Transverse colon (tissue), 4 donors: Measurements from ENCODE around the gene STXBP4. TPM values are rescaled to one million over a fixed set of nuclear protein-coding genes. Genes with fewer than 3 reads are reported as not detected.

Experiments
- DNase-seq: peaks from one replicate; pipeline ENCODE4 v3.0.0-alpha.2; 2019
- H3K27ac ChIP-seq, 4 donors: fragments of 200-600 bp; sonication (generic); 2 replicates each; pipeline ENCODE4 v1.5.1; 2016 to 2018; ENCODE audit warnings: inconsistent platforms in 4 of 4
- H3K27me3 ChIP-seq: fragments of 200-600 bp; sonication (generic); 2 replicates; pipeline ENCODE4 v1.5.1; 2017; ENCODE audit warnings: inconsistent platforms
- H3K36me3 ChIP-seq, 4 donors: fragments of 200-600 bp; sonication (generic); 2 replicates each; pipeline ENCODE4 v1.5.1; 2017 to 2019; ENCODE audit warnings: inconsistent platforms in 4 of 4
- H3K4me1 ChIP-seq, 4 donors: fragments of 200-600 bp; sonication (generic); 2 replicates each; pipeline ENCODE4 v1.5.1; 2017 to 2020; ENCODE audit warnings: inconsistent platforms in 4 of 4
- H3K4me3 ChIP-seq, 4 donors: fragments of 200-600 bp; sonication (generic); 1 replicate in 1 of 4; 2 replicates in 3 of 4; pipeline versions ENCODE4 v1.5.1 to v1.6.1; 2017 to 2019; ENCODE audit warnings: inconsistent platforms in 4 of 4
- H3K9me3 ChIP-seq, 2 donors: fragments of 200-600 bp; sonication (generic); 2 replicates each; pipeline ENCODE4 v1.5.1; 2017 to 2019; ENCODE audit warnings: inconsistent platforms in 2 of 2
- CTCF ChIP-seq, 5 experiments: fragments of 200-600 bp in 3 of 5; fragments of 450-650 bp in 2 of 5; sonication (generic) in 3 of 5; IDR thresholded peaks; 1 replicate in 2 of 5; 2 replicates in 3 of 5; pipeline ENCODE4 v1.5.1; 2016 to 2017; ENCODE audit warnings: antibody characterized with exemption in 5 of 5, inconsistent platforms in 3 of 5, mild to moderate bottlenecking in 2 of 5, moderate library complexity in 1 of 5
- EP300 ChIP-seq: sonication (generic); formaldehyde crosslinking; IDR thresholded peaks from one replicate; pipeline ENCODE4 v1.6.1; 2017; ENCODE audit warnings: antibody characterized with exemption, low read depth
- POLR2A ChIP-seq: fragments of 450-650 bp; IDR thresholded peaks from one replicate; pipeline ENCODE4 v1.6.1; 2016; ENCODE audit warnings: antibody characterized with exemption, mild to moderate bottlenecking, moderate library complexity
- POLR2AphosphoS5 ChIP-seq, 3 donors: sonication (generic); formaldehyde crosslinking; IDR thresholded peaks; one replicate each; pipeline ENCODE4 v1.6.1; 2016; ENCODE audit warnings: antibody characterized with exemption in 3 of 3
- WGBS, 2 donors: methylation state at CpG; one replicate each; pipeline ENCODE4 v1.1.5; 2018; ENCODE audit warnings: low coverage in 1 of 2; 5-methylcytosine and 5-hydroxymethylcytosine counted together
- in situ Hi-C, 4 donors: fragments of 200-750 bp; cut with MboI; loops; one replicate each; pipeline versions ENCODE4 v1.15.0 to v1.15.1; 2017; ENCODE audit warnings: low sequenced_read_pairs in 3 of 4, low pct_ligation_motif_present in 1 of 4, low pct_unique_long_range_greater_than_20kb in 1 of 4
- intact Hi-C: fragments of 100-400 bp; cut with DNase I; formaldehyde crosslinking; loops from one replicate; pipeline ENCODE4 v1.15.1; 2023; ENCODE audit warnings: low total_unique reads
- total RNA-seq, 4 donors: library from RNA; depleted of rRNA; stranded (reverse); fragments of >200 nt; gene quantifications; one replicate each; pipeline ENCODE4 v1.1.0, GENCODE V29; 2016

The STXBP4 gene
- total RNA-seq, 4 donors from 2014 or later: 1.4 to 16.2 (median 4.4) TPM

GRCh38 chr17:55053855-55054254, 85.3 kb downstream of the STXBP4 start:
- DNase-seq: no peak
- Histone ChIP-seq H3K4me1 (peaks cover 0 to 5% (median 0%) of the 10 kb centered on the region in 4 donors), H3K4me3 (no peak overlapping the region), H3K36me3 (no peaks in the 10 kb centered on the region), H3K27ac (no peak overlapping the region), H3K27me3 (no peaks in the 10 kb centered on the region), H3K9me3 (no peaks in the 10 kb centered on the region)
- 88 to 100% methylated on average over 1 of the region's 1 CpG for WGBS, 2 donors
- intact Hi-C loops: no loop called here
- in situ Hi-C loops: loop anchor here in 1 of 4 donors (25.0 kb wide), 1 partner anchor 108 kb away; no protein-coding TSS in a partner anchor
- TF ChIP-seq POLR2AphosphoS5 (IDR thresholded peaks at IDR 0.05) (no peak), EP300 (no peak), CTCF (IDR thresholded peaks at IDR 0.05) (peak in 1 of 5 experiments; percentile 32), POLR2A (no peak)

GRCh38 chr17:55054429-55054828, 85.9 kb downstream of the STXBP4 start:
- in situ Hi-C loops (loop anchor here in 1 of 4 donors (25.0 kb wide), 1 partner anchor 108 kb away; no protein-coding TSS in a partner anchor), intact Hi-C loops (no loop called here)
- no peaks in the 10 kb centered on the region for H3K9me3 ChIP-seq
- H3K4me1 ChIP-seq: peaks cover 0 to 7% (median 0%) of the 10 kb centered on the region in 4 donors
- TF ChIP-seq POLR2AphosphoS5 (IDR thresholded peaks at IDR 0.05) (no peak), POLR2A (no peak), CTCF (IDR thresholded peaks at IDR 0.05) (no peak), EP300 (no peak)
- DNase-seq: no peak
- no peak overlapping the region for H3K27ac ChIP-seq
- no peaks in the 10 kb centered on the region for H3K36me3 ChIP-seq
- no peaks in the 10 kb centered on the region for H3K27me3 ChIP-seq
- no peak overlapping the region for H3K4me3 ChIP-seq

GRCh38 chr17:55056526-55056925, 88.0 kb downstream of the STXBP4 start:
- no peaks in the 10 kb centered on the region for H3K36me3 ChIP-seq
- intact Hi-C loops: no loop called here
- no peak for DNase-seq
- H3K27ac ChIP-seq: no peak overlapping the region
- in situ Hi-C loops: loop anchor here in 1 of 4 donors (25.0 kb wide), 1 partner anchor 106 kb away; no protein-coding TSS in a partner anchor
- no peak overlapping the region for H3K4me3 ChIP-seq
- H3K4me1 ChIP-seq: peaks cover 0 to 12% (median 0%) of the 10 kb centered on the region in 4 donors
- H3K27me3 ChIP-seq: no peaks in the 10 kb centered on the region
- WGBS, 2 donors: 45 to 60% methylated on average over 4 of the region's 4 CpGs
- no peaks in the 10 kb centered on the region for H3K9me3 ChIP-seq
- TF ChIP-seq EP300 (no peak), POLR2AphosphoS5 (IDR thresholded peaks at IDR 0.05) (no peak), POLR2A (no peak), CTCF (IDR thresholded peaks at IDR 0.05) (no peak)

- no peak for DNase-seq
- TF ChIP-seq POLR2A (no peak), EP300 (no peak), CTCF (IDR thresholded peaks at IDR 0.05) (no peak), POLR2AphosphoS5 (IDR thresholded peaks at IDR 0.05) (no peak)
- Histone ChIP-seq H3K9me3 (no peaks in the 10 kb centered on the region), H3K4me1 (peaks cover 0 to 12% (median 0%) of the 10 kb centered on the region in 4 donors), H3K27me3 (no peaks in the 10 kb centered on the region), H3K4me3 (no peak overlapping the region), H3K36me3 (no peaks in the 10 kb centered on the region), H3K27ac (no peak overlapping the region)
- 66% methylated on average over 3 of the region's 3 CpGs for WGBS, 2 donors
- intact Hi-C loops (no loop called here), in situ Hi-C loops (loop anchor here in 1 of 4 donors (25.0 kb wide), 1 partner anchor 105 kb away; no protein-coding TSS in a partner anchor)
Observed at GRCh38 chr17:55057184-55057583, 88.6 kb downstream of the STXBP4 start.
